Measurements from ENCODE around the gene HEY2.

HEY2 gene

GRCh38 chr6:125742024-125742423, 7.4 kb upstream of the HEY2 start:
- DNase-seq (ENCODE audit: low read depth, low spot score): no peak
- no peak overlapping the region for H3K4me3 ChIP-seq (ENCODE audit: low read length)

GRCh38 chr6:125742464-125743120, 6.8 kb upstream of the HEY2 start:
- no peak for DNase-seq (ENCODE audit: low read depth, low spot score)
- H3K4me3 ChIP-seq (ENCODE audit: low read length): no peak overlapping the region

DNA sequence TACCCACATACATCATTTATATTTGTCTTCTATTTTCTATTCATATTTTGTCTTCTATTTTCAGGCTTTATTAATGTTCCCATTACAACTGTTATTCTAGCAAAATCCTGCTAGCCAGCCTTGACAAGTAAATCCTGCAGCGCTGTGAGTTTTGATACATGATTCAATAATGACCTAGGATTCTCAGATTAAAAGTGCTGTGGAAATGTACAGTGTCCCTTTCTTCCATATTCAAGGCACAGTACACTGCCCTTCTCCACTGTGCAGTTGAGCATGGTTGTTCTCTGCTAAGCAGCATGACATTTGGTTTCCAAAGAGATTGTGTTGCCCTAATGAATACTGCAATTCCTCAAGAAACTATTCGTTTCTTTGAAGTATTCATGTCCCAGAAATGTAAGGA, 5.8 kb upstream of the HEY2 start:
- DNase-seq (ENCODE audit: low read depth, low spot score): no peak
- H3K4me3 ChIP-seq (ENCODE audit: low read length): no peak overlapping the region

GRCh38 chr6:125745281-125746018, 4.0 kb upstream of the HEY2 start:
- no peak for DNase-seq (ENCODE audit: low read depth, low spot score)

DNA sequence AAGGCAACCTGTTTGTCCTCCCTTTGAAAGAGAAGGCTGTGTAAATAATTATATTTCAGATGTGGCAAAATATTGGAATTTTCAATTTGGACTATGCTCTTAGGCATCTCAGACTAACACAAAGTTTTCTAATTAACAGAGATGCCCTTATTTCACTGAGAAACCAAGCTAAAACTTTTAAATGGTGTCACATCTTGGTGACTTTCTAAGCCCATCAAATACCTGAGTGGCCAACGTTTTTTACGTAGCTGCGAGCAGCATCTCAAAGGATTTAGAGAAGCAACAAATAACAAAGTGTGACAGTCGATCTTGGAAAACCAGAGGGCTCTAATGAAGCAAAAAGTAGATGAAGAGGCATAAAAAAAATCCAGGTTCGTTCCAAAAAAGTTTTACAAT, 3.4 kb upstream of the HEY2 start:
- no peak for DNase-seq (ENCODE audit: low read depth, low spot score)
- H3K4me3 ChIP-seq (ENCODE audit: low read length): no peak overlapping the region

More at GRCh38 chr6:125745281-125746018, 4.0 kb upstream of the HEY2 start:
- no peak overlapping the region for H3K4me3 ChIP-seq (ENCODE audit: low read length)

DNA sequence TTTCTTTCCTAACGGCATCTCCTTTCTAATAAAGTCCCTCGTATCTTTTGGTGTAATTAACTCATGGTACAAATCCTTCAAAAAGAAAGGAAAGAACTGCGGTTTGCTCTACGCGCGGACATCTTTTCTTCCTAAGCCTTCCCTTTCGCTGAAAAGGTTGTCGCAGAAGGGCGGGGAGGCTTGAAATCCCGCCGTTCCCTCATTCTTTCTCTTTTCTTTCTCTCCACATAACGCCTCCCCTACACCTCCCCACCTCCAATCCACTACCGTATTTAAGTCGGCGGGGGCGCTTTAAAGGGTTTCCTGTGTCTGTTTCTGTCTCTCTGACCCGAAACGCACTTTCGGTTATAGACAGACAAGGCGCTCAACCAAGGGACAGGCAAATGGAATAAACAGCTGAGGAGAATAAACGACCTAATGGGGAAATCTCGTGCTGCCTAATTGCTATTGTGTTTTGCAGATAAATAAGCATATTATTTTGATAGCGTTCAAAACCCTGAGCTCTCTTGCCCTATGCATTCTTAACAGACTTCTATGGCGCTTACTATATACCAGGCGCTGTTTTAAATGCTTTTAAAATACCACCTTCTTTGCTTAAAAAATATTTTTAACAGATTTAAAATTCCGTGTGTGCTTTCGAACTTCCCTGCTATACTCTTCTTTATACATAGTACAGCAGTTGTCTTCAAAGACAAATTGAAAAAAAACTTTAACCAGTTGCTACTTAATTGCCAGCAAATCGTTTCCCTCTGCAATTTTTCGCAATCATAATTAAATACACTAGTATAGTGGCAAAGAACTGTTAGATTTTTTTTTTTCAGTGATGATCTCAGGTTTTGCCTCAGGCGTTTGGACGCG, 2.5 kb upstream of the HEY2 start:
- peak; percentile 86 for DNase-seq (ENCODE audit: low read depth, low spot score)
- H3K4me3 ChIP-seq (ENCODE audit: low read length): peak overlapping the region; percentile 67

GRCh38 chr6:125747589-125748405, 1.6 kb upstream of the HEY2 start:
- peak overlapping the region; percentile 67 for H3K4me3 ChIP-seq (ENCODE audit: low read length)
- no peak for DNase-seq (ENCODE audit: low read depth, low spot score)

DNA sequence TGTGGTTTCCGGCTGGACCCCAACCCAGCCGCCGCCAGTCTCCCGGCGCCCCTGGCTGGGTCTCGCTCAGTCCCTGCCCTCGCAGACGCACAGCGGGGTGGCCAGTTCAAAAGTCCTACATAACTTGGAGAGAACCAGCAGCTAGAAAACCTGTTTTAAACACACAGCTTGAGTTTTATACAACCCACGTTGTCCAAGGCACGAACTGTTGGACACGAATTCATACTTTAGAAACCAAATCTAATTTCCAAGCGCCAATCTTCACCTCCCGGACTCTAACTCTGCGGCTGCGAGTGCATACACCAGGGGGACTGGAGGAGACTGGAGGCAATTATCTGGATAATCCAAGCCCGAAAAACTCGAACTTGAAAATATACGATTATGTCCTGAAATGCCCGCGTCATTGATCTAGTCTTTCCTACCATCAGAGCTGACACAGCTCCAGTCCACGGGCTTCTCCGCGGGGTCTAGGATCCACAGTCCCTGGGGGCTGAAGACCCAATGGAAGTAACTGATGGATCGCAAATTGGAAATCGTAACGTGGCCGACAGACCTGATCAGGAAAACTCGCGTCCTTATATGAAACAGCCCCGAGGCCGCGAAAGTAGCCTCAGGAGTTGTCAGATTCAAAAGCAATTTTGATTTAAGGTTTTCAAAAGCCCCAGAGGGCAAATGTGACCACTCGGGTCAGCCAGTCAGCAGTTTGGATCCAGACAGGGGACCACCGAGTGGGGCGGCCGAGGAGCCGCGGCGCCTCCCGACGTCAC, 843 bp upstream of the HEY2 start:
- DNase-seq (ENCODE audit: low read depth, low spot score): no peak
- peak overlapping the region; percentile 57 for H3K4me3 ChIP-seq (ENCODE audit: low read length)

- DNase-seq (ENCODE audit: low read depth, low spot score): no peak
- H3K4me3 ChIP-seq (ENCODE audit: low read length): peak overlapping the region; percentile 64
These were observed 646 bp downstream of the HEY2 start for GRCh38 chr6:125749865-125750691.

- H3K4me3 ChIP-seq (ENCODE audit: low read length): no peak overlapping the region
- DNase-seq (ENCODE audit: low read depth, low spot score): no peak
These were observed 1.4 kb downstream of the HEY2 start for GRCh38 chr6:125750692-125751333.

- no peak overlapping the region for H3K4me3 ChIP-seq (ENCODE audit: low read length)
- DNase-seq (ENCODE audit: low read depth, low spot score): no peak
These were observed 2.0 kb downstream of the HEY2 start for GRCh38 chr6:125751334-125751916.

GRCh38 chr6:125752773-125753172, 3.3 kb downstream of the HEY2 start:
- H3K4me3 ChIP-seq (ENCODE audit: low read length): no peak overlapping the region
- no peak for DNase-seq (ENCODE audit: low read depth, low spot score)

- DNase-seq (ENCODE audit: low read depth, low spot score): peak; percentile 24
- no peak overlapping the region for H3K4me3 ChIP-seq (ENCODE audit: low read length)
These were observed 3.9 kb downstream of the HEY2 start for GRCh38 chr6:125753218-125753936.

DNA sequence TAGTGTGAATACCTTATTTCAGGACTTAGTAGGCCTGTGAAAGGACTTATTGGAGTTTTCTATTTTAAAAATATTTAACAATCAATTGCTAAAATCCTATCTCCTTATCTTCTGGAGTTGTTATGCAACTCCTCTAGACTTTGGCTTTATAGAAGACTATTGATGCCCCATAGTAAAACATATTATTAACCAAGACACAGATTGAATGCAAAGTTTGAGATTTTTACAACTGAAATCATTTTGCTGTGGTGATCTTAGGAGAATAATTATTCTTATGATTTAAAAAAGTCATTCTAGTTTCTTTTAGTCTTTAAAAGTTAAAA, 4.5 kb downstream of the HEY2 start:
- DNase-seq (ENCODE audit: low read depth, low spot score): no peak
- H3K4me3 ChIP-seq (ENCODE audit: low read length): no peak overlapping the region

DNA sequence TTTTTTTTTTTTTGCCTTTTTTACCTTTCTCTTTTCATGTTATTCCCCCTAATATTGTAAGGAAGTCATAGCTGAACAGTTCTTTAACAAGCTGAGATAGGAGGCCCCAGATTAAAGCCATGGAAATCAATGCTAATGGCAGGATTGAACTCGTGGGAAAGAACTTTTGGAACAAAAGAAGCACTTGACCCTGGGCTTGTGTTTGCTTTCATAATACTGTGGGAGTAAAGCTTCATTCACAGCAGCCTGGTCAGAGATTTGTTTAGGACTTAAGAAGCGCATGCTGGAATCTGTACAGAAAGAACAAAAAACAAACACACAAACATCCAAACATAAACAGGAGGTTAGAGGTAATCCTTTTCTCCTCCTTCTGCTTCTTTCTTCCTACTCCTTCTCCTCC, 5.1 kb downstream of the HEY2 start:
- no peak for DNase-seq (ENCODE audit: low read depth, low spot score)
- H3K4me3 ChIP-seq (ENCODE audit: low read length): no peak overlapping the region

- H3K4me3 ChIP-seq (ENCODE audit: low read length): no peak overlapping the region
- no peak for DNase-seq (ENCODE audit: low read depth, low spot score)
These were observed 9.9 kb downstream of the HEY2 start for GRCh38 chr6:125759184-125759902.

Measured in Jurkat, Clone E6-1 (cell line).